KMS-11 (cell line): ENCODE results near the gene S100PBP.

Experiments
- H2AFZ ChIP-seq: fragments of 200-600 bp; sonication (generic); 2 replicates; pipeline ENCODE4 v1.6.1; 2016; ENCODE audit warnings: antibody characterized with exemption, mixed run types, low read depth
- H3K27ac ChIP-seq: fragments of 200-600 bp; sonication (generic); 2 replicates; pipeline ENCODE4 v1.6.1; 2016; ENCODE audit warnings: mild to moderate bottlenecking, mixed run types
- H3K27me3 ChIP-seq: fragments of 200-600 bp; sonication (generic); 2 replicates; pipeline ENCODE4 v1.6.1; 2017; ENCODE audit warnings: mild to moderate bottlenecking, low read depth, mixed run types, moderate library complexity; ENCODE audit not compliant: insufficient read depth
- H3K36me3 ChIP-seq: fragments of 200-600 bp; sonication (generic); 2 replicates; pipeline ENCODE4 v1.6.1; 2017; ENCODE audit warnings: mild to moderate bottlenecking, mixed run types; ENCODE audit not compliant: insufficient read depth
- H3K4me1 ChIP-seq: fragments of 200-600 bp; sonication (generic); 2 replicates; pipeline ENCODE4 v1.6.1; 2016; ENCODE audit warnings: mild to moderate bottlenecking, low read depth, mixed run types; ENCODE audit not compliant: poor library complexity, severe bottlenecking
- H3K4me2 ChIP-seq: fragments of 200-600 bp; sonication (generic); 2 replicates; pipeline ENCODE4 v1.7.0; 2016; ENCODE audit warnings: mild to moderate bottlenecking, mixed run types
- H3K4me3 ChIP-seq: fragments of 200-600 bp; sonication (generic); IDR thresholded peaks from 2 replicates; pipeline ENCODE4 v1.6.1; 2017; ENCODE audit warnings: low read depth, low read length, mixed read lengths; ENCODE audit not compliant: insufficient read depth
- H3K79me2 ChIP-seq: fragments of 200-600 bp; sonication (generic); 2 replicates; pipeline ENCODE4 v1.6.1; 2016; ENCODE audit warnings: low read depth, mixed run types; ENCODE audit not compliant: insufficient read depth
- H3K9ac ChIP-seq: fragments of 200-600 bp; sonication (generic); 2 replicates; pipeline ENCODE4 v1.6.1; 2016; ENCODE audit warnings: mild to moderate bottlenecking, mixed run types
- H4K20me1 ChIP-seq: fragments of 200-600 bp; sonication (generic); 2 replicates; pipeline ENCODE4 v1.6.1; 2016; ENCODE audit warnings: mild to moderate bottlenecking, mixed run types; ENCODE audit not compliant: insufficient read depth
- TF ChIP-seq, protein P1 (sequence below): fragments of 200-600 bp; sonication (generic); conservative IDR thresholded peaks from 2 replicates; pipeline ENCODE4 v1.6.1; 2017; ENCODE audit warnings: low read depth, mild to moderate bottlenecking, antibody characterized with exemption, low read length, moderate library complexity, mixed read lengths

Gene S100PBP

DNA sequence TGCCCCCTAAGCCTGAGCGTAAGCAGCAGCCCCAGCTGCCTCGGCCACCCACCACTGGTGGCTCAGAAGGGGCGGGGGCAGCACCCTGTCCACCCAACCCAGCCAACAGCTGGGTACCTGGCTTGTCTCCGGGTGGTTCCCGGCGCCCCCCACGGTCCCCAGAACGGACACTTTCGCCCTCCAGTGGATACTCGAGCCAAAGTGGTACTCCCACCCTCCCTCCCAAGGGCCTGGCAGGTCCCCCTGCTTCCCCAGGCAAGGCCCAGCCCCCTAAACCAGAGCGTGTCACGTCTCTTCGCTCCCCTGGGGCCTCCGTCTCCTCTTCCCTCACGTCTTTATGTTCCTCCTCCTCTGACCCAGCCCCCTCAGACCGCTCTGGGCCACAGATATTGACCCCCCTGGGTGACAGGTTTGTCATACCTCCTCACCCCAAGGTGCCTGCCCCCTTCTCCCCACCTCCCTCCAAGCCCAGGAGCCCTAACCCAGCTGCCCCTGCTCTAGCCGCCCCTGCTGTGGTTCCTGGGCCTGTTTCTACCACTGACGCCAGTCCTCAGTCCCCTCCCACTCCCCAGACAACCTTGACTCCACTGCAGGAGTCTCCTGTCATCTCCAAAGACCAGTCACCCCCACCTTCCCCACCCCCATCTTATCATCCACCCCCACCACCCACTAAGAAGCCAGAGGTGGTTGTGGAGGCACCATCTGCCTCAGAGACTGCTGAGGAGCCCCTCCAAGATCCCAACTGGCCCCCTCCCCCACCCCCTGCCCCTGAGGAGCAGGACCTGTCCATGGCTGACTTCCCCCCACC is 46.5 kb upstream of the S100PBP start:
- TF ChIP-seq, protein P1, sequence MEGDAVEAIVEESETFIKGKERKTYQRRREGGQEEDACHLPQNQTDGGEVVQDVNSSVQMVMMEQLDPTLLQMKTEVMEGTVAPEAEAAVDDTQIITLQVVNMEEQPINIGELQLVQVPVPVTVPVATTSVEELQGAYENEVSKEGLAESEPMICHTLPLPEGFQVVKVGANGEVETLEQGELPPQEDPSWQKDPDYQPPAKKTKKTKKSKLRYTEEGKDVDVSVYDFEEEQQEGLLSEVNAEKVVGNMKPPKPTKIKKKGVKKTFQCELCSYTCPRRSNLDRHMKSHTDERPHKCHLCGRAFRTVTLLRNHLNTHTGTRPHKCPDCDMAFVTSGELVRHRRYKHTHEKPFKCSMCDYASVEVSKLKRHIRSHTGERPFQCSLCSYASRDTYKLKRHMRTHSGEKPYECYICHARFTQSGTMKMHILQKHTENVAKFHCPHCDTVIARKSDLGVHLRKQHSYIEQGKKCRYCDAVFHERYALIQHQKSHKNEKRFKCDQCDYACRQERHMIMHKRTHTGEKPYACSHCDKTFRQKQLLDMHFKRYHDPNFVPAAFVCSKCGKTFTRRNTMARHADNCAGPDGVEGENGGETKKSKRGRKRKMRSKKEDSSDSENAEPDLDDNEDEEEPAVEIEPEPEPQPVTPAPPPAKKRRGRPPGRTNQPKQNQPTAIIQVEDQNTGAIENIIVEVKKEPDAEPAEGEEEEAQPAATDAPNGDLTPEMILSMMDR: no peak
- no peak overlapping the region for H2AFZ ChIP-seq
- no peak overlapping the region for H3K27ac ChIP-seq
- H3K36me3 ChIP-seq: peaks cover 7% of the 10 kb centered on the region; the same call in 1 of the 2 replicates
- no peak overlapping the region for H3K4me3 ChIP-seq
- H4K20me1 ChIP-seq: no peaks in the 10 kb centered on the region
- H3K4me1 ChIP-seq: peaks cover 37% of the 10 kb centered on the region
- H3K27me3 ChIP-seq: no peaks in the 10 kb centered on the region
- H3K9ac ChIP-seq: no peak overlapping the region
- no peaks in the 10 kb centered on the region for H3K79me2 ChIP-seq
- no peak overlapping the region for H3K4me2 ChIP-seq

DNA sequence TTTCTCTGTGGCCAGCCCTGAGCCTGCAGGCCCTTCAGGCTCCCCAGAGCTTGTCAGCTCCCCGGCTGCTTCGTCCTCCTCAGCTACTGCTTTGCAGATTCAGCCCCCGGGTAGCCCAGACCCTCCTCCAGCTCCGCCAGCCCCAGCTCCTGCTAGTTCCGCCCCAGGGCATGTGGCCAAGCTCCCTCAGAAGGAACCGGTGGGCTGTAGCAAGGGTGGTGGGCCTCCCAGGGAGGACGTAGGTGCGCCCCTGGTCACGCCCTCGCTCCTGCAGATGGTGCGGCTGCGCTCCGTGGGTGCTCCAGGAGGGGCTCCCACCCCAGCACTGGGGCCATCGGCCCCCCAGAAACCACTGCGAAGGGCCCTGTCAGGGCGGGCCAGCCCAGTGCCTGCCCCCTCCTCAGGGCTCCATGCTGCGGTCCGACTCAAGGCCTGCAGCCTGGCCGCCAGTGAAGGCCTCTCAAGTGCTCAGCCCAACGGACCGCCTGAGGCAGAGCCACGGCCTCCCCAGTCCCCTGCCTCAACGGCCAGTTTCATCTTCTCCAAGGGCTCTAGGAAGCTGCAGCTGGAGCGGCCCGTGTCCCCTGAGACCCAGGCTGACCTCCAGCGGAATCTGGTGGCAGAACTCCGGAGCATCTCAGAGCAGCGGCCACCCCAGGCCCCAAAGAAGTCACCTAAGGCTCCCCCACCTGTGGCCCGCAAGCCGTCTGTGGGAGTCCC is 45.7 kb upstream of the S100PBP start:
- H3K4me1 ChIP-seq: peaks cover 35% of the 10 kb centered on the region
- H3K4me2 ChIP-seq: no peak overlapping the region
- H3K27ac ChIP-seq: no peak overlapping the region

DNA sequence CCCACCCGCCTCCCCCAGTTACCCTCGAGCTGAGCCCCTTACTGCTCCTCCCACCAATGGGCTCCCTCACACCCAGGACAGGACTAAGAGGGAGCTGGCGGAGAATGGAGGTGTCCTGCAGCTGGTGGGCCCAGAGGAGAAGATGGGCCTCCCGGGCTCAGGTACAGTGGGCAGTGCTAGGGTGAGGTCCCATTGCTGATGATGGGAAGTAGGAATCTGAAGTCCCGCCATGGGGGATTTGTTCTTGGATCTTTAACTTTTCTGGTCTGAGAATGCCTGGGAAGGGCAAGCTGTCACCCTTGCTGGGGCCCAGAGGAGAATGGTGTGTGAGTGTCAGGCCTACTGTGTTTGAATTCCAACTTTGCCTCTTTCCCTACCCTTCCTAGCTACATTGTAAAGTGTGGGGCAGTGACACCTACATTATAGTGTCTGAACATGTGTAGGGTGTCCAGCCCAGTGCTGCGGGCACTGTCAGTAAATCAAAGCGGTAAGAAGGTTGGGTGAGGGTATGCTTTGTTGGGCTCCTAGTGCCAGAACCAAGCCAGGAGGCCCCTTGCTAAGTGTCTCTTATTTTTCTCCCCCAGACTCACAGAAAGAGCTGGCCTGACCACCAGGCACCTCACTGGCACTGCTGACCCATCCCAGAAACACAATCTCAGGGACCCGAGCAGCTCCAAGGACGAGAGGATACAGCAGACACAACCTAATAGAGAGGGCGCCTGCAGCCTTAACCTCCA is 45.0 kb upstream of the S100PBP start:
- peaks cover 12% of the 10 kb centered on the region; the same call in 1 of the 2 replicates for H3K36me3 ChIP-seq
- no peak overlapping the region for H3K27ac ChIP-seq
- no peak overlapping the region for H2AFZ ChIP-seq
- no peaks in the 10 kb centered on the region for H4K20me1 ChIP-seq
- H3K4me3 ChIP-seq: no peak overlapping the region
- TF ChIP-seq, protein P1: no peak
- H3K4me1 ChIP-seq: peaks cover 30% of the 10 kb centered on the region
- H3K9ac ChIP-seq: no peak overlapping the region
- H3K27me3 ChIP-seq: no peaks in the 10 kb centered on the region
- no peaks in the 10 kb centered on the region for H3K79me2 ChIP-seq
- no peak overlapping the region for H3K4me2 ChIP-seq

More for the DNA sequence above, 45.7 kb upstream of the S100PBP start:
- no peaks in the 10 kb centered on the region for H4K20me1 ChIP-seq
- no peak overlapping the region for H2AFZ ChIP-seq
- TF ChIP-seq, protein P1: no peak
- H3K36me3 ChIP-seq: peaks cover 12% of the 10 kb centered on the region; the same call in 1 of the 2 replicates
- H3K4me3 ChIP-seq: no peak overlapping the region
- no peak overlapping the region for H3K9ac ChIP-seq
- H3K27me3 ChIP-seq: no peaks in the 10 kb centered on the region
- no peaks in the 10 kb centered on the region for H3K79me2 ChIP-seq

DNA sequence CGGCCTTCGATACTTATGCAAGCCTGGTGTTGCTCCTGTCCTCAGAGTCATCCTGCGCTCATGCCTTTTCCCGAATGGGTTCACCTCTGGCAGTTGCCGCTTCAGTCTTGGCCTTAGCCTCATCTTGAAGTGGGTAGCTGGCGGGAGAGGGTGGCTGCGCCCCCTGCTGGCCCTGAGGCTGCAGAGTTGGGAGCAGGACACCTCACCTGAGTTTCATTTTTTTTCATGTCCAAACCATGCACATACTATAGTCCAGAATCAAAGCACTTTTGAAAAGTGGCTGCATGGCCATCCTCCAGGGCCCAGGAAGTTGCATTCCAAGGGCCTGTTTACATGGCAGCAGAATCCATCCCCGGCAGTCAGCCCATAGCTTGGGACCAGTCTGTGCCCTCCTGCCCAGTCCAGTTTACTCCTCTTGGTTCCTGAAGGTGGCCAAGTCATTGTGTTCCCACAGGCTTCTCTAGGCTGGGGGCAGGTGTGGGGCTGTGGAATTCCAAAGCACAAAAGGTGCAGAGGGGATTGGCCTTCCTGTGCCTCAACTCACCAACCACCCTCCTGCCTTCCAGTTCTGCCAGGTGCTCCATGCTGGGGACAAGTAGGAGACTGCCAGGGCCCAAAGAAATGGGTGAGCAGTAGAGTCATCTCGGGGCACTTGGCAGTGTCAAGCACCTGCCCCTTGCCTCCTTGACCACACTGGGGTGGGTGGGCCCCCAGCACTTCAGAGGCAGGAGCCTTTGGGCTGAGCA is 44.3 kb upstream of the S100PBP start:
- Histone ChIP-seq H2AFZ (no peak overlapping the region), H3K27ac (no peak overlapping the region; the same call in 1 of the 2 replicates), H3K9ac (no peak overlapping the region), H3K27me3 (no peaks in the 10 kb centered on the region), H3K4me1 (peaks cover 34% of the 10 kb centered on the region), H3K36me3 (peaks cover 12% of the 10 kb centered on the region; the same call in 1 of the 2 replicates), H3K4me3 (no peak overlapping the region), H3K79me2 (no peaks in the 10 kb centered on the region), H3K4me2 (no peak overlapping the region), H4K20me1 (no peaks in the 10 kb centered on the region)
- TF ChIP-seq, protein P1: peak; percentile 93
